ENCODE results near the gene KIF5B. TPM values are rescaled to one million over a fixed set of nuclear protein-coding genes. Genes with fewer than 3 reads are reported as not detected.
A peak's percentile ranks its signal among the peaks of the same experiment; 100 is the strongest.
"Not testable (repeated sequence)": the region's sequence is repeated elsewhere in the genome, so short reads cannot be mapped to it uniquely, and the experiment has no call there.

The KIF5B gene
- total RNA-seq, 1 donor from 2014 or later: 78.1 TPM

DNA sequence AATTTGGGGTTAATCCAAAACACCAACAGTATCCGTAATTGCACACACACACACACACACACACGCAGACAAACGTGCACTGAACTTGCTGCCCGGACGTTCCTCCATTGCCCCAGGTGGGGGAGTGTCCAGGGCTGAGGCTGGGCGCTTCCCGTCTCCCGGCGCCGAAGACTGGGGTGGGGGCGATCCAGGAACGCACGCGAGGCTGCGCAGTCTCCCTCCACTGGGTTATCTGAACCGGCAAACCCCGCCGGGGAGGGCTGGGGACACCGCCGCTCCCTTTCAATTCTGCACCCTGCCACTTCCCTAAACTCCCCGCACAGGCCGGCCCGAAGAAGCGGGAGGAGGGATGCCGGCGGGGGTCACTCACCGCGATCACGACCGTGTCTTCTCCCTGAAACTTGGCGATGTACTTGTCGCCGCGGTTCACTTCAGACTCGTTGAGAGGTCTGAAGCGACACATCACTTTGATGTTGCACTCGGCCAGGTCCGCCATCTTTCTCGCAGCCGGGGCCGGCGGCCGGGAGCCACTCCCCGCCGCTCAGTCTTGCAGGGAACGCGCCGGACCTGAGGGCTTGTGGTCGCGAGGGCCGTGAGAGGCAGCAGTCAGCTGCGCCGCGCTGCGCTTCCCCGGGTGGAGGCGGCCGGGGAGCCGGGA, 618 bp downstream of the KIF5B start:
- peak overlapping the region; percentile 79 to 98 for H3K4me3 ChIP-seq
- peak in 1 of 2 donors; percentile 80 for DNase-seq (ENCODE audit: low spot score in 2 of 2)
- H3K27me3 ChIP-seq: no peaks in the 10 kb centered on the region
- H3K27ac ChIP-seq: peak overlapping the region; percentile 98 to 100
- H3K36me3 ChIP-seq: no peaks in the 10 kb centered on the region
- peaks cover 0 to 19% of the 10 kb centered on the region in 2 donors for H3K4me1 ChIP-seq
- H3K9me3 ChIP-seq: no peaks in the 10 kb centered on the region
- TF ChIP-seq, protein P1, sequence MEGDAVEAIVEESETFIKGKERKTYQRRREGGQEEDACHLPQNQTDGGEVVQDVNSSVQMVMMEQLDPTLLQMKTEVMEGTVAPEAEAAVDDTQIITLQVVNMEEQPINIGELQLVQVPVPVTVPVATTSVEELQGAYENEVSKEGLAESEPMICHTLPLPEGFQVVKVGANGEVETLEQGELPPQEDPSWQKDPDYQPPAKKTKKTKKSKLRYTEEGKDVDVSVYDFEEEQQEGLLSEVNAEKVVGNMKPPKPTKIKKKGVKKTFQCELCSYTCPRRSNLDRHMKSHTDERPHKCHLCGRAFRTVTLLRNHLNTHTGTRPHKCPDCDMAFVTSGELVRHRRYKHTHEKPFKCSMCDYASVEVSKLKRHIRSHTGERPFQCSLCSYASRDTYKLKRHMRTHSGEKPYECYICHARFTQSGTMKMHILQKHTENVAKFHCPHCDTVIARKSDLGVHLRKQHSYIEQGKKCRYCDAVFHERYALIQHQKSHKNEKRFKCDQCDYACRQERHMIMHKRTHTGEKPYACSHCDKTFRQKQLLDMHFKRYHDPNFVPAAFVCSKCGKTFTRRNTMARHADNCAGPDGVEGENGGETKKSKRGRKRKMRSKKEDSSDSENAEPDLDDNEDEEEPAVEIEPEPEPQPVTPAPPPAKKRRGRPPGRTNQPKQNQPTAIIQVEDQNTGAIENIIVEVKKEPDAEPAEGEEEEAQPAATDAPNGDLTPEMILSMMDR (IDR thresholded peaks at IDR 0.05): peak; percentile 4 to 21 (median 12)
- intact Hi-C loops (cut with DNase I): loop anchor here (1.0 to 5.0 kb wide), 4 partner anchors 52 to 292 kb away; partner anchors contain the start of gene EPC1

DNA sequence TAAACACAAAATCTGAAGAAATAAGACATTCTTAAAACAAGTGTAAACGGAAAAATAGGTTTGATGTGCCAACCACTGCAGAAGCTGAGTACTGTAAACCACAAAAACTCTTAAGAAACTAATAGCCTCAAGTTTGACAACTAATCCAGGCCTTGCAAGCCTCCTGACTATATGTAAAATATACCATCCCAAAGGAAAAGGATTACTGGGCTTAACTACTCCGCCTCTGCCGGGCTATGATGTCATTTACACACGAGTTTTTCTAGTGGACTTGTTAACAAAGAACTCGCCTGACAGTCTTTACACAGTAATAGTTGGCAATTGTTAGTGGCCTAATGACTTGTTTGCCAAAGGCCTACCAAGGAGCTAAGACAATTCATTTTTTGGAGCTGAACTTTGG, 2.1 kb downstream of the KIF5B start:
- Histone ChIP-seq H3K4me3 (peak overlapping the region; percentile 79 to 98), H3K27me3 (no peaks in the 10 kb centered on the region), H3K36me3 (no peaks in the 10 kb centered on the region), H3K9me3 (no peaks in the 10 kb centered on the region), H3K27ac (peak overlapping the region; percentile 98 to 100), H3K4me1 (peaks cover 0 to 29% of the 10 kb centered on the region in 2 donors)
- no peak for DNase-seq (ENCODE audit: low spot score in 2 of 2)
- TF ChIP-seq, protein P1 (IDR thresholded peaks at IDR 0.05): no peak
- intact Hi-C loops (cut with DNase I): no loop called here

DNA sequence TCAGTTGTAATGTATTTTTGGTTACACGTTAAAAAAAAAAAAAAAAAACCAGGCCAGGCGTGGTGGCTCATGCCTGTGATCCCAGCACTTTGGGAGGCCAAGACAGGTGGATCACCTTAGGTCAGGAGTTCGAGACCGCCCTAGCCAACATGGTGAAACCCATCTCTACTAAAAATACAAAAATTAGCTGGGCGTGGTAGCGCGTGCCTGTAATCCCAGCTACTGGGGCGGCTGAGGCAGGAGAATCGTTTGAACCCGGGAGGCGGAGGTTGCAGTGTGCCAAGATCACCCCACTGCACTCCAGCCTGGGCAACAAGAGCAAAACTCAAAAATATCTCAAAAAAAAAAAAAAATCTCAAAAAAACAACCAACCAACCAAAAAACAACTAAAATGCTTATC, 2.8 kb downstream of the KIF5B start:
- intact Hi-C loops (cut with DNase I); H3K27me3 ChIP-seq; H3K36me3 ChIP-seq; DNase-seq (ENCODE audit: low spot score in 2 of 2); H3K9me3 ChIP-seq: not testable (repeated sequence)
- Histone ChIP-seq H3K4me3 (peak overlapping the region; percentile 79 to 98), H3K4me1 (peaks cover 0 to 36% of the 10 kb centered on the region in 2 donors), H3K27ac (peak overlapping the region; percentile 98 to 100)

DNA sequence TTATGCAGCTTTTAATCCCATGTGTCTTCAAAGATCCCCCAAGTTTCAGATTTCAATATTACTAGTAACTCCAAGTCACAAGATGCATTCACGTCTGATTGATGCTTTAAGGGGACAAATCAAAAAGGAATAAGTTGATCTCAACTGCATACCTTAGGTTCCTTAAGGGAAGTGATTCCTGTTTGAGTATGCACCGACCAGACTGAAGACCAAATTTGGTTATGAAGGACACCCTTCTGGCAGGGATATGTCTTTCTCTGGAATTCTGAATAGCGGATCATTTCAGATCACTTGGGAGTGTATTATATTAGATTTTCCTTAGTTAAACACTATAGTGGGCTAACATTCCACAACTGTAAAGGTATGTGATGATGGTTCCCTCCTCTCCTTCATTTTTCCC, 4.3 kb downstream of the KIF5B start:
- no peaks in the 10 kb centered on the region for H3K9me3 ChIP-seq
- peak overlapping the region; percentile 42 to 60 for H3K27ac ChIP-seq
- TF ChIP-seq, protein P1 (IDR thresholded peaks at IDR 0.05): no peak
- DNase-seq (ENCODE audit: low spot score in 2 of 2): no peak
- H3K4me3 ChIP-seq: peak overlapping the region; percentile 79 to 98
- no peaks in the 10 kb centered on the region for H3K27me3 ChIP-seq
- H3K36me3 ChIP-seq: peaks cover 5 to 13% of the 10 kb centered on the region in 2 donors
- intact Hi-C loops (cut with DNase I): no loop called here
- H3K4me1 ChIP-seq: peaks cover 0 to 46% of the 10 kb centered on the region in 2 donors

DNA sequence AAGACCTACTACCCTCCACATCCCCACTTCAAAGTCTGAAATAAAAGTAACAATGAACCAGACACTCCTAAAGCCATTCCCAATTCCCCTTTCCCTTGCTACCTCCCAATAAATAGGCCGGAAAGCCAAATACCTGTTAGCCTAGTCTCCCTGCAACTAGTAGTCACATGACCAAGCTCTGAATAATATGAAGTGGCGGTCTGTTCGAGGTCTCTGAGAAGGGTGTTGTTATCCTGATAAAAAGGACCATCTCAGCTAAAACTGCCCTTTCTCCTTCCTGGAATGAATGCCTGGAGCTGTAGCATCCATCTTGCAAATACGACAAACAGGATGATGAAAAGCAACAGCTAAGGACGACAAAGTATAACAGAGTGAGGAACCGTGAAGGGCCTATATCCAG, 6.0 kb downstream of the KIF5B start:
- DNase-seq (ENCODE audit: low spot score in 2 of 2): no peak
- intact Hi-C loops (cut with DNase I): no loop called here
- Histone ChIP-seq H3K27me3 (no peaks in the 10 kb centered on the region), H3K27ac (peak overlapping the region; percentile 29 to 44), H3K9me3 (no peaks in the 10 kb centered on the region), H3K4me1 (peaks cover 0 to 45% of the 10 kb centered on the region in 2 donors), H3K36me3 (peaks cover 14 to 30% of the 10 kb centered on the region in 2 donors), H3K4me3 (peak overlapping the region; percentile 19 to 98)
- TF ChIP-seq, protein P1 (IDR thresholded peaks at IDR 0.05): no peak

GRCh38 chr10:32049113-32049512, 7.1 kb downstream of the KIF5B start:
- TF ChIP-seq, protein P1 (IDR thresholded peaks at IDR 0.05): no peak
- H3K27me3 ChIP-seq: no peaks in the 10 kb centered on the region
- intact Hi-C loops (cut with DNase I): no loop called here
- peaks cover 14 to 41% of the 10 kb centered on the region in 2 donors for H3K36me3 ChIP-seq
- peak overlapping the region in 1 of 2 donors; percentile 98 for H3K4me3 ChIP-seq
- no peak for DNase-seq (ENCODE audit: low spot score in 2 of 2)
- no peaks in the 10 kb centered on the region for H3K9me3 ChIP-seq
- H3K27ac ChIP-seq: peak overlapping the region in 1 of 2 donors; percentile 44
- H3K4me1 ChIP-seq: peaks cover 0 to 45% of the 10 kb centered on the region in 2 donors

Data from ascending aorta (tissue), 2 donors.